ENCODE results near the gene CCR5.
A peak's percentile ranks its signal among the peaks of the same experiment; 100 is the strongest.

Gene CCR5

DNA sequence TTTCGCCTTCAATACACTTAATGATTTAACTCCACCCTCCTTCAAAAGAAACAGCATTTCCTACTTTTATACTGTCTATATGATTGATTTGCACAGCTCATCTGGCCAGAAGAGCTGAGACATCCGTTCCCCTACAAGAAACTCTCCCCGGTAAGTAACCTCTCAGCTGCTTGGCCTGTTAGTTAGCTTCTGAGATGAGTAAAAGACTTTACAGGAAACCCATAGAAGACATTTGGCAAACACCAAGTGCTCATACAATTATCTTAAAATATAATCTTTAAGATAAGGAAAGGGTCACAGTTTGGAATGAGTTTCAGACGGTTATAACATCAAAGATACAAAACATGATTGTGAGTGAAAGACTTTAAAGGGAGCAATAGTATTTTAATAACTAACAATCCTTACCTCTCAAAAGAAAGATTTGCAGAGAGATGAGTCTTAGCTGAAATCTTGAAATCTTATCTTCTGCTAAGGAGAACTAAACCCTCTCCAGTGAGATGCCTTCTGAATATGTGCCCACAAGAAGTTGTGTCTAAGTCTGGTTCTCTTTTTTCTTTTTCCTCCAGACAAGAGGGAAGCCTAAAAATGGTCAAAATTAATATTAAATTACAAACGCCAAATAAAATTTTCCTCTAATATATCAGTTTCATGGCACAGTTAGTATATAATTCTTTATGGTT lies at the start of gene CCR5:
TSS of gene CCR5 (plus strand) at position 108 of the 680 bp plus-strand sequence. CDS start 1,957 bp downstream, outside the sequence.
- DNase-seq = no peak

DNA sequence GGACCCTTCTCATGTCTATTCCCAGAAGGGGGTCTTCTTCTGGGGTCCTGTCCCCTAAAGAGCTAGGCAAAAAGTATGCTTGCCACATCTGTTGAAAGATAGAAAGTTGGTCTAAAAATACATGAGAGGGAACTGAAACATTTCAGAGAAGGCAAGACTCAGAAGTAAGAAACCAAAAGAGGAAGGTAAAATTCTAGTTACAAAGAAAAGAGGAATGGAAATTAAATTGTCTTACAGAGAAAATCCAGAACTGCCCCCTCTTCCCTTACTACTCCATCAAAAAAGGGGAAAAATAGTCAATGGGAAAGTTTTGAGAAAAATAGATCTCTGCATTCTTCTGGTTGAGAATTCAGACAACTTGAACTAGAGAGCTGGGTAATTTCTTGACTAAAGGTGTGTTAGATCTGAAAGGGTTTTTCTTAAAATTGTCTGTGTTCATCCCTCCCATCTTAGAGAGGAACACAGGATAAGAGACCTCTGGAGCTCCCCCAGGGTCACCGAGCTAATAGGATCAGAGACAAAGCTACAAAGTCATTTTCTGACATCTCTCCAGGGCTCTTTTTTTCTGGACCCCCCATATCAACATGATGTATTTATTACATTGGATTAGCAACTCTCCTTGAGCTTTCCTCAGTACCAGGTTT lies 49.2 kb upstream of the CCR5 start:
- DNase-seq = no peak

DNA sequence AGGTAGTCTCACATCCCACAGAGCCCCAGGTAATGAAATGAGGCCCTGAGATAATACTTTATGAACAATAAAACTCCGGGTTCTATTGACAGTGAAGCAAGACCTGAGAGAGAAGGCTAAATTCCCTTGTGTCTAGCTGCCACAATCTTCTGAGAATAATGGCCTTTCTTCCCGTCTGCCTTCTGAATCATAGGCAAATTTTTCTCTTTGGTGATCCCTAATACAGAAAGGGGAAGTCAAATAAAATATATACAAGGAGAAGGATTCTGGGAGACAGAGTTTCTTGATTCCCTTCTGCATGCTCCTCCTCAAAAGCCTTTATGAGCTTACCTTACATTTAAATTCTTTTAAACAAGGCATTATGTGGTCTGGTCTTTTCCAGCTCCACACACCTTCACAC lies 46.7 kb upstream of the CCR5 start:
- no peak for DNase-seq

DNA sequence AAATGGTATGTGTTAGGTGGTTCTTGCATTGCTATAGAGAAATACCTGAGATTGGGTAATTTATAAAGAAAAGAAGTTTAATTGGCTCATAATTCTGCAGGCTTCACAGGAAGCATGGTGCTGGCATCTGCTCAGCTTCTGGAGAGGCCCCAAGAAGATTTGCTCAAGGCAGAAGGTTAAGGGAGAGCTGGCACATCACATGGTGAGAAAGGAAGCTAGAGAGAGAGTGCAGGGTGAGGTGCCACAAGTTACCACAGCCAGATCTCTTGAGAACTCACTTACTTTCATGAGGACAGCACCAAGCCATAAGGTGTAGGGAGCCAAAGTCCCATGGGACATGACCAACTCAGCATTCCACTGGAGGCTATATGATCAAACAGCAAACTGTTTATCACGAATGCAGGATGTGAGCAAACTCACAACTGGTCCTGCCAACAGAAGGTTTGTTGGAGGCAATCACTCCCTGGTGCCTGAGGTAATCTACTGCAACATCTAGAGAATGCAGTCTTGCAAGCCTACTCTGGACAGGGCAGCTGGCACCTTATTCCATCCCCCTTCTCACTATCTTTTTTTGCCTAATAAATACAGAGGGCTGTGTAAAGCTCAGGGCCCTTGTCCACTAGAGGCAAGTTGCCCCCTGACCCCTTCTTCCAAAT lies 45.0 kb upstream of the CCR5 start:
- DNase-seq = no peak

DNA sequence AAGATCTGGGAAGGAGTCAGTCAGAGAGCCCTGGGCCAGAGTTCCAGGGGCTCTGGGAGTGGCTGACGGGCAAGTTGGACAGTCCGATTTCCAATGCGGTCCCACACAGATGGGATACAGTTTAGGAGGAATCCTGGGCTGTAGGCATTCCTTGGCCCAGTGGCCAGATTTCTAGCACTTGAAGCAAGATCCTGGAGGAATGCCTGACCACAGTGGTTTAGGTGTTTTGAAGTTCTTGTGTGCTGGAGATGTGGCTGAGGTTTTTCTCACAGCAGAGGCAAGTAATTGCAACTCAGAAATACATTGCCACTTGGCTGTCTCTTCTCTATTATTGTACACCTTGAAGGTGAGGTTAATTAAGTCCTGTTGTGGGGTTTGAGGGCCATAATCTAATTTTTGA lies 40.1 kb upstream of the CCR5 start:
- peak; percentile 19 for DNase-seq

DNA sequence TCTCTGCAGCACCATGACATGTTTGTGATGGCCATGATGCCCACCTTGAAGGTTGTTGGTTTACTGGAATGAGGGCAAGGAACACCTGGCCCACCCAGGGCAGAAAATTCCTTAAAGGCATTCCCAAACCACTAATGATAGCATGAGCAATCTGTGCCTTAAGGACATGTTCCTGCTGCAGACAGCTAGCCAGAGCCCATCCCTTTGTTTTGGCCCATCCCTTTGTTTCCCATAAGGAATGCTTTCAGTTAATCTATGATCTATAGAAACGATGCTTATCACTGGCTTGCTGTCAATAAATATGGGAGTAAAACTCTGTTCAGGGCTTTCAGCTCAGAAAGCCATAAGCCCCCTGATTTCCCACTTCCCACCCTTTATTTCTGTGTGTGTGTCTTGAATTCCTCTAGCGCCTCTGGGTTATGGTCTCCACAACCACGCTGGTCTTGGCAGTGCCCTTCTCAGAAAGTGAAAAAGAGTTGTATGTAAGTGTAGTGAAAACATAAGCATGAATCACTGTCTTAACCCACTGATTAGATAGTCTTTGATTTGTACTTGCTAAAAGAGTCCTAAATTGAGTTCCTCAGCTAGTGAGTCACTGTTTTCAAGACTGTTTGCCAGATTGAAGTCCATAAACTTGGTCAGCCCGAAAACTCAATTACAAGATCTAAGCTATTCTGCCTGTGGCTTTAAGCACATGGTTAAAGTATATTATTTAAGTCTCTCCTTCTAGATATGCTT lies 35.8 kb upstream of the CCR5 start:
- no peak for DNase-seq

DNA sequence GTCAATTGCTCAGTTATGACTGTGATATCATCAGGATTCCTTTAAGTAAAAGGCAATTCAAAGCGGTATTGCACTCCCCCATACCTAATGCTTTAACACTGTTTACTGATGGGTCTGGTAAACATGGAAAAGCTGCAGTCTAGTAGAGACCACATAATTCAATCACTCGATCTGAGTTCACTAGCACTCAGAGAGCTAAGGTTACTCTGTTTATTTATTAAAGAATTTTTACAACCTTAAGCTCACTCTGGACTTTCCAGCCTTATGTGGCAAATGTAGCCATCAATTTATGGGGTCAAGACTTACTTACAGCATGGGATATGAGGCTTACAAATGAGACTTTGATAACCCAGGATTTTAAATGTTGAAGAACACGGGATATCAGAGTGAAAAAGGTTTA lies 35.2 kb upstream of the CCR5 start:
- DNase-seq = no peak

DNA sequence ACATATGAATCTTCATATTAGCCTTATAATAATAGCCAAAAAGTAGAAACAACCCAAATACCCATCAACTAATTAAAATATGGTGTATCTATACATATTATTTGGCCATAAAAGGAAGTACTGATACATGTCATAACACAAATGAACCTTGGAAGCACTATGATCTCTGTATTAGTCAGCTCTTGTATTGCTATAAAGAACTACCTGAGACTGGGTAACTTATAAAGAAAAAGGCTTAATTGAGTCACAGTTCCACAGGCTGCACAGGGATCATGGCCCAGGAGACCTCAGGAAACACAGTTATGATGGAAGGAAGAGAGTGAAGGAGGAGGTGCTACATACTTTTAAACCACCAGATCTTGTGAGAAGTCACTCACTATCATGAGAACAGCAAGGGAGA lies 32.8 kb upstream of the CCR5 start:
- no peak for DNase-seq

DNA sequence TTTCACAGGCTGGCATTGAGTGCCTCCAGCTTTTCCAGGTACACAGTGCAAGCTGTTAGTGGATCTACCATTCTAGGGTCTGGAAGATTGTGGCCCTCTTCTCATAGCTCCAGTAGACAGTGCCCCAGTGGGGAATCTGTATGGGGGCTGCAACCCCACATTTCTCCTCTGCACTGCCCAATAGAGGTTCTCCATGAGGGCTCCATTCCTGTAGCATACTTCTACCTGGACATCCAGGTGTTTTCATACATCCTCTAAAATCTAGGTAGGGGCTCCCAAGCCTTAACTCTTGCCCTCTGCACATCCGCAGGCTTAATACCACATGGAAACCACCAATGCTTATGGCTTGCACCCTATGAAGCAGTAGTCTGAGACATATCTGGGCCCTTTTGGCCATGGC lies 31.9 kb upstream of the CCR5 start:
- no peak for DNase-seq

DNA sequence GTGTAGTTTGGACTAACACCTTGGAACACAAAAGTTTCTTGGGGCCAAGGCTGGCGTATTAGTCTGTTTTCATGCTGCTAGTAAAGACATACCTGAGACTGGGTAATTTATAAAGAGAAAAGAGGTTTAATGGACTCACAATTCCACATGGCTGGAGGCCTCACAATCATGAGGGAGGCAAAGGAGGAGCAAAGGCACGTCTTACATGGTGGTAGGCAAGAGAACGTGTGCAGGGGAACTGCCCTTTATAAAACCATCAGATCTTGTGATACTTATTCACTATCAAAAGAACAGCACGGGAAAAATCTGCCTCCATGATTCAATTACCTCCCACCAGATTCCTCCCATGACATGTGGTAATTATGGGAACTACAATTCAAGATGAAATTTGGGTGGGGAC lies 26.3 kb upstream of the CCR5 start:
- no peak for DNase-seq

DNA sequence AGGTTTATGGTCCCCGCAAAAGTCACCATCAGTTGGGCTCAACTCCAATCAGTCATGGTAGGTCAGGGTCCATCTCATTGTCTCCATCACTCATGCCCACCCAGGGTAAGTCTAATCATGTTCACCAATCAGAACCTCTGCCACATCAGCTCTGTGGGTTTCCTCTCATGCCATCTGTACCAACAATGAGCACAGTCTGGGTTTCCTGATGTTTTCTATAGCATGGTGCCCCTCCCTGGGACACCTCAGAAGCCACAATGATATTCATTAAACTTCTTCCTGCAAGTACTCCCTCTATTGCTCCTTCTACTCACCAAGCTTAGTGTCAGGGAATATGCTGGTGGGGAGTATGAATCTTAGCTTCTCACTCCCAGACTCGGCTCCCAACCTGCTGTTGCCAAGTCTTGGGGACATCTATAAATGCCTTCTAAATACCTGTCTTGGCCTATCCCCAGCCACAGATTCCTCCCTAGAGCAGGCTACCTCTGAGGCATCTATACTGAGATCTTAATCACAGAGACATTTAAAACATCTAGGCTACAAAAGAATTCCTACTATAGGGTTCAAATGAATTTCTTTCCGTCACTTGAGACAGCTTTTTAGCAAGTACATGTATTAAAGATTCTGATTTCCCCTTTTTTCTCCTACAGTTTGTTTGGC lies 21.8 kb upstream of the CCR5 start:
- no peak for DNase-seq

DNA sequence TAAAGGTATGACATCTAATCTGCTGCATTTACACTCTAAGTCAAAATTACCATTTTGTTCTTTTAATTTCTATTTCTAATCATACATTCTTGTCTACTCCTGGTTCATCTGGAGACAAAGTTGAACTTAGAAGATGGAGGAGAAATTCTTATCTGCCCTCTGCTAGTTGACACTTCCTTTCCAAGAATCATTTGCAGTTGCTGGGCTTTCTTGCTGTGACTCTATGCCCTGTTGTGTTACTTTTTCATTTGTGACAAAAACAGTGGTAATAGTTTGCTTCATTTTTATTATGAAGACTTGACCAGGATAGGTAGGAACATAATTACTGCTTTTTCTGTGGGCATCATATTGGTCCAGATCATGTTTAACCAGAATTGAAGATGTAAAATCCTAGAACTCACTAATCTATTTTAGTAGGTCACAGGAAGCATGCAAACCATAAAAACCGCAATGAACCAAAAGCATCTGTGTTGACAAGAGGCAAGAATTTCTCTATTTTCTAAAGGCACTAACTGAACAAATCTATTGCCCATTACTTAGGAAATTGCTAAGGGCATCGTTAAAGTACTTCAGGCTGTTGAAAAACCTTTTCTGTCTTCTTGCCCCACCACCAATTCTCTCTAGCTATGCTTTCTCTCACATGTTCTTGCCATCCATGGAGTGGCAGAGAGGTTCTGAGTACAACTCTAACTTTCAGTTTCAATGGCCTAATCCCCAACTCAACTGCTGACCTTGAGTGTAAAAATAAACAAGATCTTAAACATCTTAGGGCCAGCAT lies 21.1 kb upstream of the CCR5 start:
- DNase-seq = no peak

DNA sequence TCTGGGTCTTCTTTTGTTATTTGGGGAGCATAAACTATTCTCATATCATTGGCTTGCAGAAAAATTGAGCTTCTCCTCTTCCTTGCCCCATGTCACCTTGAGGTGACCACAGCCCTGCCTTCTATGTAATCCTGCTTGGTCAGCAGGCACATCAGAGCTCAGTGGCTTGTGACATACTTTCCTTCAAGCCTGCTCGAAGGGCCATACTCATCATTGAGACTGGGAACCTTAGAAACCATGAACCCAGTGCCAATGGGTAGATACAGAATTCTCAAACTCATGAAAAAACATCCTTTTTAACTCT lies 20.5 kb upstream of the CCR5 start:
- no peak for DNase-seq

DNA sequence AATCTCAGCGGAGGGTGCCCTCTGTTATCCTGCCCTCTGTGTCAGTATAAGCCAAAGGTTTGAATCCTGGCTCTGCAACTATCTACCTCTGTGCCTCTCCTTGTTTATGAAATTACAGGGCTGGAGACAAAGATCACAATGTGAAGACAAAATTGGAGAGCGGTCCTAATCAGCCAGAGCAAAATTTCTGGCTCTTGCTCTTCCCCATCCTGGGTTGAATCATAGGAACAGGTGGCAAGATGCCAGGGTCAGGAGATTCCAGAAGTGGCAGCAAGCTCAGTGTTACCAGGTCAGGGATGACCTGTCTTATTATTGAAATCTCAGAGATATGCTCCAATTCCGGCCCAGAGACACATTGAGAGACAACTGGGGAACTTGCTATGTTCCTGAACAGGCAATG lies 19.1 kb upstream of the CCR5 start:
- DNase-seq = no peak

DNA sequence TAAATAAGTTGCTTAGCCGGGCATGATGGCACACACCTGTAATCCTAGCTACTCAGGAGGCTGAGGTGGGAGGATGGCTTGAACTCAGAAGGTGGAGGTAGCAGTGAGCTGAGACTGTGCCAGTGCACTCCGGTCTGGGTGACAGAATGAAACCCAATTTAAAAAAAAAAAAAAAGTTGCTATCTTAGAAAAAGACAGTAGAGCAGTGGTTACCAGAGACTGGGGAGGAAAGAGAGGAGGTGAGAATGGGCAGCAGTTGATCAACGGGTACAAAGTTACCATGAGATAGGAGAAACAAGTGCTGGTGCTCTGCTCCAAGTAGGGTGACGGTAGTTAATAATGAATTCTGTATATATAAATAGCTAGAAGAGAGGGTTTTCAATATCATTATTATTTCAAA lies 17.7 kb upstream of the CCR5 start:
- DNase-seq = no peak

DNA sequence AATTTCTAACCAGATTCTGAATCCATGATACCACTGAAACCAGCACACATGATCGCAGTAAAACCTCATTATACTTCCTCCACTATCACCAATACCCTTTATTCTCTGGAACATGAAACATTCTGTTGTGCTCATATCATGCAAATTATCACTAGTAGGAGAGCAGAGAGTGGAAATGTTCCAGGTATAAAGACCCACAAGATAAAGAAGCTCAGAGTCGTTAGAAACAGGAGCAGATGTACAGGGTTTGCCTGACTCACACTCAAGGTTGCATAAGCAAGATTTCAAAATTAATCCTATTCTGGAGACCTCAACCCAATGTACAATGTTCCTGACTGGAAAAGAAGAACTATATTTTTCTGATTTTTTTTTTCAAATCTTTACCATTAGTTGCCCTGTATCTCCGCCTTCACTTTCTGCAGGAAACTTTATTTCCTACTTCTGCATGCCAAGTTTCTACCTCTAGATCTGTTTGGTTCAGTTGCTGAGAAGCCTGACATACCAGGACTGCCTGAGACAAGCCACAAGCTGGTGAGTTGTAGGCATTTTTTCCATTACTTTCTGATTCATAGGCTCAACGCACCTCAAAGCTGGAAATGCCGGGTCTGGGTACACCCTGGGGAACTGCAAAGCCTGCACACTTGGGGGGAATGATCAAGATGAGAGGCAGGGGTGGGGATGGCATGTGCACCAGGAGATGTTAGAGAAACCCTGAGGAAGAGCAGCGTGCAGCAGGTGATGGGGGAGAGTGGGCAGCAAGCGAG lies 16.9 kb upstream of the CCR5 start, which contains the start of gene CCR2:
TSS of gene CCR2 (plus strand) at position 465 of the 764 bp plus-strand sequence. CDS start 3,417 bp downstream, outside the sequence.
- no peak for DNase-seq

DNA sequence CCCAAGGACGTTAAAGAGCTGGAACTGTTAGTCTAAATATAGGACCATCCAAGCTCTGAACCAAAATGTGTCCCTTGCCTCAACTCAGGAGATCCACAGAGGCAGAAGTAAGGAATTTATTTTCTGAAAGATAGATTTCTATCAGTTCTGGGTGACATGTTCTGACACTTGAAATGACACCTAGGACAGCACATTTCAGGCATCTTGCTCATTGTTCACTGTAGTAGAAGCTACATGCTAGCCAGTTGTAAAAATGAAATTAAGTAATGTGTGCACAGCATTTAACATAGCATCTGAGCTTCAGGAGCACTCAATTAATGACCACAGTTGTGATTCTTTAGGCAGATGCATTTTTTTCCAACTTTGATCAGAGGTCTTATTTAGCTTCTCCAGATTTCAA lies 16.3 kb upstream of the CCR5 start:
- DNase-seq = no peak

DNA sequence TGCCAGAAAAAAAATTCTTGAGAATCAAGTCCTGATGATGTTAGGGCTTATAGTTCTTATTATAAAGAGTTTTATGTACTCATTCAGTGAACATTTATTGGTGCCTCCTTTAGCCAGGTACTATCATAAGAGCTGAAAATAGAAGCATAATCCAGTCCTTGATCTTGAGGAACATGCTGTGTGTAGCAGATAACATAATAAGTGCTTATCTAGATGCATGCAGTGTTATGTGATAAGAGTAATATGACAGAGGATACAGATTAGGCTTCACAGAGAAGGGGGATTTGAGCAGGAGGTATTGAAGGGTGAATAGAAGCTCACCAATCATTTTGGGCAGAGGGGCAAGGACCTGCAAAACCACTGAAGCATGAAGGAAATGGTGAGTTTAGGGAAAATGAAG lies 15.8 kb upstream of the CCR5 start:
- no peak for DNase-seq

DNA sequence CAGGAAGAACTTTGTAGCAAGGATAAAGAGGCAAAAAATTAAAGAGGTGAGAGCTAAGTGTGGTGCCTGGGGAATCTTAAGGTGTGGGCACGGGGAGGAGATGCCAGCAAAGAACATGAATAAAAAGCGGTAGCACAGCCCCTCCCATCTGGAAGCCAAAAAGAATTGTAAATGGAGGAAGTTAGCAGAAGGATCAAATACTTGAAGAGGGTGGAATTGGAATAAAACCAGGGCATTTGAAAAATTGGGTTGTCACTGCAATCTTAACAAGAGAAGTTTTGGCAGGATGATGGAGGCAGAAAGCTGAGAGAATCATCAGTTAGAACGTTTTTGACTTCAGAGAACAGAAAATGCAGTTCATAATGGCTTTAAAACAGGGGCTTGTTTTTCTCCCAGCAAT lies 14.5 kb upstream of the CCR5 start:
- no peak for DNase-seq

DNA sequence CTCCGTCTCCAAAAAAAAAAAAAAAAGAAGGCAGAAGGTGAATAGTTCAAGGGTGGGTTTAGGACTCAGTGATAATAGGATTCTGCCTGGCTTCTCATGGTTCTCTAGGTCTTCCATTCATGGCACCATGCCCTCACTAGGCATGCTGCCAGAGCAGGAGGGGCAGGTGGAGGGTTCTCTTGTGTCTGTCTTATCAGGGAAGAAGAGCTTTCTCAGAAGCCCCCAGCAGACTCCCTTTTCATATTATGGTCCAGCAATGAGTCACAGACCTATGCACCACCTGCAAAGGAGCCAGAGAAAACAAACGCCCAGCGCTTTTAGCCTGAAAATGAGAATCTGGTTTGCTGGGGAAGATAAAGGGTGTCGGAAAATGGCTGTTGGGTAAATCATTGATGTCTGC lies 13.8 kb upstream of the CCR5 start:
- no peak for DNase-seq

DNA sequence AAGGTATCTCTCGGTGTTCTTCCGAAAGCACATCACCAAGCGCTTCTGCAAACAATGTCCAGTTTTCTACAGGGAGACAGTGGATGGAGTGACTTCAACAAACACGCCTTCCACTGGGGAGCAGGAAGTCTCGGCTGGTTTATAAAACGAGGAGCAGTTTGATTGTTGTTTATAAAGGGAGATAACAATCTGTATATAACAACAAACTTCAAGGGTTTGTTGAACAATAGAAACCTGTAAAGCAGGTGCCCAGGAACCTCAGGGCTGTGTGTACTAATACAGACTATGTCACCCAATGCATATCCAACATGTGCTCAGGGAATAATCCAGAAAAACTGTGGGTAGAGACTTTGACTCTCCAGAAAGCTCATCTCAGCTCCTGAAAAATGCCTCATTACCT lies 12.3 kb upstream of the CCR5 start:
- DNase-seq = no peak

All from right hindlimb (tissue), 1 donor.